KMS-11 (cell line): ENCODE measurements around the gene KLF13.

Experiments used
- H2AFZ ChIP-seq: fragments of 200-600 bp; sonication (generic); 2 replicates; pipeline ENCODE4 v1.6.1; 2016; ENCODE audit warnings: antibody characterized with exemption, mixed run types, low read depth
- H3K27ac ChIP-seq: fragments of 200-600 bp; sonication (generic); 2 replicates; pipeline ENCODE4 v1.6.1; 2016; ENCODE audit warnings: mild to moderate bottlenecking, mixed run types
- H3K27me3 ChIP-seq: fragments of 200-600 bp; sonication (generic); 2 replicates; pipeline ENCODE4 v1.6.1; 2017; ENCODE audit warnings: mild to moderate bottlenecking, low read depth, mixed run types, moderate library complexity; ENCODE audit not compliant: insufficient read depth
- H3K36me3 ChIP-seq: fragments of 200-600 bp; sonication (generic); 2 replicates; pipeline ENCODE4 v1.6.1; 2017; ENCODE audit warnings: mild to moderate bottlenecking, mixed run types; ENCODE audit not compliant: insufficient read depth
- H3K4me1 ChIP-seq: fragments of 200-600 bp; sonication (generic); 2 replicates; pipeline ENCODE4 v1.6.1; 2016; ENCODE audit warnings: mild to moderate bottlenecking, low read depth, mixed run types; ENCODE audit not compliant: poor library complexity, severe bottlenecking
- H3K4me2 ChIP-seq: fragments of 200-600 bp; sonication (generic); 2 replicates; pipeline ENCODE4 v1.7.0; 2016; ENCODE audit warnings: mild to moderate bottlenecking, mixed run types
- H3K4me3 ChIP-seq: fragments of 200-600 bp; sonication (generic); IDR thresholded peaks from 2 replicates; pipeline ENCODE4 v1.6.1; 2017; ENCODE audit warnings: low read depth, low read length, mixed read lengths; ENCODE audit not compliant: insufficient read depth
- H3K79me2 ChIP-seq: fragments of 200-600 bp; sonication (generic); 2 replicates; pipeline ENCODE4 v1.6.1; 2016; ENCODE audit warnings: low read depth, mixed run types; ENCODE audit not compliant: insufficient read depth
- H3K9ac ChIP-seq: fragments of 200-600 bp; sonication (generic); 2 replicates; pipeline ENCODE4 v1.6.1; 2016; ENCODE audit warnings: mild to moderate bottlenecking, mixed run types
- H4K20me1 ChIP-seq: fragments of 200-600 bp; sonication (generic); 2 replicates; pipeline ENCODE4 v1.6.1; 2016; ENCODE audit warnings: mild to moderate bottlenecking, mixed run types; ENCODE audit not compliant: insufficient read depth
- CTCF ChIP-seq: fragments of 200-600 bp; sonication (generic); conservative IDR thresholded peaks from 2 replicates; pipeline ENCODE4 v1.6.1; 2017; ENCODE audit warnings: low read depth, mild to moderate bottlenecking, antibody characterized with exemption, low read length, moderate library complexity, mixed read lengths

Gene KLF13

GRCh38 chr15:31345606-31346366 lies 19.2 kb downstream of the KLF13 start:
- H4K20me1 ChIP-seq, result peaks cover 16% of the 10 kb centered on the region; the same call in 1 of the 2 replicates
- no peak for TF ChIP-seq CTCF
- no peak overlapping the region for H3K4me3 ChIP-seq
- H2AFZ ChIP-seq, result no peak overlapping the region
- peak overlapping the region; percentile 99 for H3K4me2 ChIP-seq
- H3K9ac ChIP-seq, result peak overlapping the region; percentile 82
- H3K79me2 ChIP-seq, result peaks cover 100% of the 10 kb centered on the region
- peak overlapping the region; percentile 95 for H3K27ac ChIP-seq
- peaks cover 3% of the 10 kb centered on the region; the same call in 1 of the 2 replicates for H3K36me3 ChIP-seq
- H3K4me1 ChIP-seq, result peaks cover 95% of the 10 kb centered on the region
- H3K27me3 ChIP-seq, result no peaks in the 10 kb centered on the region

- peak overlapping the region; percentile 82; the same call in 1 of the 2 replicates for H3K9ac ChIP-seq
- H3K4me2 ChIP-seq, result peak overlapping the region; percentile 99
- H4K20me1 ChIP-seq, result peaks cover 14% of the 10 kb centered on the region; the same call in 1 of the 2 replicates
- no peak overlapping the region for H3K4me3 ChIP-seq
- peak overlapping the region; percentile 95 for H3K27ac ChIP-seq
- no peak overlapping the region for H2AFZ ChIP-seq
- H3K4me1 ChIP-seq, result peaks cover 95% of the 10 kb centered on the region
- peaks cover 100% of the 10 kb centered on the region for H3K79me2 ChIP-seq
- no peak for TF ChIP-seq CTCF
- H3K36me3 ChIP-seq, result peaks cover 3% of the 10 kb centered on the region; the same call in 1 of the 2 replicates
- no peaks in the 10 kb centered on the region for H3K27me3 ChIP-seq
Measured at GRCh38 chr15:31346367-31347066, 19.9 kb downstream of the KLF13 start.

GRCh38 chr15:31347067-31347975 lies 20.7 kb downstream of the KLF13 start:
- Histone ChIP-seq H3K79me2 (peaks cover 100% of the 10 kb centered on the region), H3K36me3 (peaks cover 3% of the 10 kb centered on the region; the same call in 1 of the 2 replicates), H3K9ac (peak overlapping the region; percentile 82; the same call in 1 of the 2 replicates), H3K4me3 (no peak overlapping the region), H4K20me1 (peaks cover 8% of the 10 kb centered on the region; the same call in 1 of the 2 replicates), H3K27me3 (no peaks in the 10 kb centered on the region), H3K4me1 (peaks cover 95% of the 10 kb centered on the region), H3K4me2 (peak overlapping the region; percentile 99), H3K27ac (peak overlapping the region; percentile 95), H2AFZ (no peak overlapping the region)
- TF ChIP-seq CTCF, result no peak
